Measurements from ENCODE around the gene PXDN.
A peak's percentile ranks its signal among the peaks of the same experiment; 100 is the strongest.

PXDN gene

GRCh38 chr2:1685957-1686783 is 58.1 kb downstream of the PXDN start:
- no peak overlapping the region for H3K9ac ChIP-seq (ENCODE audit: insufficient read length, low read depth)
- H3K4me1 ChIP-seq (ENCODE audit: insufficient read depth, insufficient read length), result peaks cover 11% of the 10 kb centered on the region
- no peak overlapping the region for H3K4me3 ChIP-seq (ENCODE audit: insufficient read length, low read depth)
- peak; percentile 38 for DNase-seq (ENCODE audit: low read depth, low spot score)
- H3K9me3 ChIP-seq (ENCODE audit: insufficient read depth, low read length), result no peaks in the 10 kb centered on the region
- peaks cover 65% of the 10 kb centered on the region for H3K36me3 ChIP-seq (ENCODE audit: insufficient read depth, insufficient read length, low read length)
- no peak for TF ChIP-seq YY1 (IDR thresholded peaks at IDR 0.05; ENCODE audit: insufficient read depth, insufficient read length)
- TF ChIP-seq SUZ12 (IDR thresholded peaks at IDR 0.05; ENCODE audit: extremely low read depth, insufficient read depth, insufficient read length), result no peak
- TF ChIP-seq ZNF274 (IDR thresholded peaks at IDR 0.05; ENCODE audit: low read depth, low read length), result no peak
- H3K27me3 ChIP-seq (ENCODE audit: insufficient read depth, insufficient read length), result no peaks in the 10 kb centered on the region

- H3K4me3 ChIP-seq (ENCODE audit: insufficient read length, low read depth), result no peak overlapping the region
- H3K4me1 ChIP-seq (ENCODE audit: insufficient read depth, insufficient read length), result peaks cover 11% of the 10 kb centered on the region
- H3K27me3 ChIP-seq (ENCODE audit: insufficient read depth, insufficient read length), result no peaks in the 10 kb centered on the region
- no peak overlapping the region for H3K9ac ChIP-seq (ENCODE audit: insufficient read length, low read depth)
- DNase-seq (ENCODE audit: low read depth, low spot score), result no peak
- TF ChIP-seq YY1 (IDR thresholded peaks at IDR 0.05; ENCODE audit: insufficient read depth, insufficient read length) (no peak), SUZ12 (IDR thresholded peaks at IDR 0.05; ENCODE audit: extremely low read depth, insufficient read depth, insufficient read length) (no peak)
- H3K9me3 ChIP-seq (ENCODE audit: insufficient read depth, low read length), result no peaks in the 10 kb centered on the region
- peaks cover 67% of the 10 kb centered on the region for H3K36me3 ChIP-seq (ENCODE audit: insufficient read depth, insufficient read length, low read length)
Observed at GRCh38 chr2:1685078-1685956, 59.0 kb downstream of the PXDN start.

DNA sequence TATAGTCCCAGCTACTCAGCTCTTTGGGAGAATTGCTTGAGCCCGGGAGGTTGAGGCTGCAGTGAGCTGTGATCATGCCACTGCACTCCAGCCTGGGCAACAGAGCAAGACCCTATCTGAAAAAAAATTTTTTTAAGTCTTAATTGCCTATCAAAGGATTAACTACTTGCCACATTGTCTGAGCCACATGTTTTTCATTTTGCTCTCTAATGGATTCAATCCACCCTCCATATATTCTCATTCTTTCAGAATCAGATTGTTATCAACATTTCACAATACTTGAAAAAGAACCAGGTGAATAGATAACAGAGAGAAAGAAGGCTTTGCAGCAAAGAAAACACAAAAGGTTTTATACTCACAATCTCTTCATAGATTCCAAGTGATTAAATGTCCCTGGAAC is 61.0 kb downstream of the PXDN start:
- no peaks in the 10 kb centered on the region for H3K27me3 ChIP-seq (ENCODE audit: insufficient read depth, insufficient read length)
- H3K9ac ChIP-seq (ENCODE audit: insufficient read length, low read depth), result no peak overlapping the region
- no peak overlapping the region for H3K4me3 ChIP-seq (ENCODE audit: insufficient read length, low read depth)
- no peaks in the 10 kb centered on the region for H3K9me3 ChIP-seq (ENCODE audit: insufficient read depth, low read length)
- no peak for TF ChIP-seq ZNF274 (IDR thresholded peaks at IDR 0.05; ENCODE audit: low read depth, low read length)
- no peak for TF ChIP-seq YY1 (IDR thresholded peaks at IDR 0.05; ENCODE audit: insufficient read depth, insufficient read length)
- no peak for TF ChIP-seq SUZ12 (IDR thresholded peaks at IDR 0.05; ENCODE audit: extremely low read depth, insufficient read depth, insufficient read length)
- no peak for DNase-seq (ENCODE audit: low read depth, low spot score)
- peaks cover 72% of the 10 kb centered on the region for H3K36me3 ChIP-seq (ENCODE audit: insufficient read depth, insufficient read length, low read length)
- H3K4me1 ChIP-seq (ENCODE audit: insufficient read depth, insufficient read length), result peaks cover 11% of the 10 kb centered on the region

DNA sequence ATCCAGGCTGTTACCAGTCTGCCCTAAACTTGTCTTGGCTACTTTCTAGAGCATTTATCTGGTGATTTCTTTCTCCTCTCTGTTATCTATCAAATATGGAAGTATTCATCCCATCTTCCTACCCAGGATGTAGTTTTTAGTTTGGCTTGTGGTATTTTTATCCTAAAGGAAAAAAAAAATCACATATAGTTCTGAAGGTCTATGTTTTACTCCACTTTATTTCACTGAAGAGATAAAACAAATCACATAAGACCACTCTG is 62.2 kb downstream of the PXDN start:
- peaks cover 72% of the 10 kb centered on the region for H3K36me3 ChIP-seq (ENCODE audit: insufficient read depth, insufficient read length, low read length)
- H3K27me3 ChIP-seq (ENCODE audit: insufficient read depth, insufficient read length), result no peaks in the 10 kb centered on the region
- no peak overlapping the region for H3K9ac ChIP-seq (ENCODE audit: insufficient read length, low read depth)
- no peak overlapping the region for H3K4me3 ChIP-seq (ENCODE audit: insufficient read length, low read depth)
- TF ChIP-seq YY1 (IDR thresholded peaks at IDR 0.05; ENCODE audit: insufficient read depth, insufficient read length) (no peak), ZNF274 (IDR thresholded peaks at IDR 0.05; ENCODE audit: low read depth, low read length) (no peak), SUZ12 (IDR thresholded peaks at IDR 0.05; ENCODE audit: extremely low read depth, insufficient read depth, insufficient read length) (no peak)
- H3K9me3 ChIP-seq (ENCODE audit: insufficient read depth, low read length), result no peaks in the 10 kb centered on the region
- peaks cover 6% of the 10 kb centered on the region for H3K4me1 ChIP-seq (ENCODE audit: insufficient read depth, insufficient read length)
- no peak for DNase-seq (ENCODE audit: low read depth, low spot score)

GRCh38 chr2:1681323-1682180 is 62.8 kb downstream of the PXDN start:
- Histone ChIP-seq H3K4me1 (ENCODE audit: insufficient read depth, insufficient read length) (peaks cover 2% of the 10 kb centered on the region), H3K36me3 (ENCODE audit: insufficient read depth, insufficient read length, low read length) (peaks cover 72% of the 10 kb centered on the region), H3K27me3 (ENCODE audit: insufficient read depth, insufficient read length) (no peaks in the 10 kb centered on the region), H3K4me3 (ENCODE audit: insufficient read length, low read depth) (no peak overlapping the region), H3K9ac (ENCODE audit: insufficient read length, low read depth) (no peak overlapping the region), H3K9me3 (ENCODE audit: insufficient read depth, low read length) (no peaks in the 10 kb centered on the region)
- TF ChIP-seq SUZ12 (IDR thresholded peaks at IDR 0.05; ENCODE audit: extremely low read depth, insufficient read depth, insufficient read length), result no peak
- no peak for TF ChIP-seq ZNF274 (IDR thresholded peaks at IDR 0.05; ENCODE audit: low read depth, low read length)
- TF ChIP-seq YY1 (IDR thresholded peaks at IDR 0.05; ENCODE audit: insufficient read depth, insufficient read length), result no peak
- DNase-seq (ENCODE audit: low read depth, low spot score), result no peak

- no peaks in the 10 kb centered on the region for H3K9me3 ChIP-seq (ENCODE audit: insufficient read depth, low read length)
- no peak for TF ChIP-seq YY1 (IDR thresholded peaks at IDR 0.05; ENCODE audit: insufficient read depth, insufficient read length)
- no peak for TF ChIP-seq SUZ12 (IDR thresholded peaks at IDR 0.05; ENCODE audit: extremely low read depth, insufficient read depth, insufficient read length)
- TF ChIP-seq ZNF274 (IDR thresholded peaks at IDR 0.05; ENCODE audit: low read depth, low read length), result no peak
- H3K36me3 ChIP-seq (ENCODE audit: insufficient read depth, insufficient read length, low read length), result peaks cover 77% of the 10 kb centered on the region
- no peaks in the 10 kb centered on the region for H3K4me1 ChIP-seq (ENCODE audit: insufficient read depth, insufficient read length)
- H3K4me3 ChIP-seq (ENCODE audit: insufficient read length, low read depth), result no peak overlapping the region
- no peak overlapping the region for H3K9ac ChIP-seq (ENCODE audit: insufficient read length, low read depth)
- no peak for DNase-seq (ENCODE audit: low read depth, low spot score)
- no peaks in the 10 kb centered on the region for H3K27me3 ChIP-seq (ENCODE audit: insufficient read depth, insufficient read length)
Observed at GRCh38 chr2:1681017-1681318, 63.3 kb downstream of the PXDN start.

All from NT2/D1 (cell line).